LNCaP clone FGC (cell line): ENCODE data around the gene CACNG4.
A peak's percentile ranks its signal among the peaks of the same experiment; 100 is the strongest.

ENCODE experiments used
- DNase-seq: peaks from one replicate; pipeline ENCODE4 v3.0.0-alpha.2; 2011; ENCODE audit warnings: low read depth
- H3K4me3 ChIP-seq: 2 replicates; pipeline ENCODE4 v1.5.1; 2011; ENCODE audit warnings: mild to moderate bottlenecking, low read depth, low read length, control low read depth
- TF ChIP-seq, protein P1 (sequence below): IDR thresholded peaks from 2 replicates; pipeline ENCODE4 v1.5.1; 2012; ENCODE audit warnings: mild to moderate bottlenecking; ENCODE audit not compliant: control insufficient read depth, insufficient read depth; ENCODE audit errors: extremely low read depth

The CACNG4 gene

GRCh38 chr17:66957951-66958579 lies 6.4 kb upstream of the CACNG4 start:
- TF ChIP-seq, protein P1, sequence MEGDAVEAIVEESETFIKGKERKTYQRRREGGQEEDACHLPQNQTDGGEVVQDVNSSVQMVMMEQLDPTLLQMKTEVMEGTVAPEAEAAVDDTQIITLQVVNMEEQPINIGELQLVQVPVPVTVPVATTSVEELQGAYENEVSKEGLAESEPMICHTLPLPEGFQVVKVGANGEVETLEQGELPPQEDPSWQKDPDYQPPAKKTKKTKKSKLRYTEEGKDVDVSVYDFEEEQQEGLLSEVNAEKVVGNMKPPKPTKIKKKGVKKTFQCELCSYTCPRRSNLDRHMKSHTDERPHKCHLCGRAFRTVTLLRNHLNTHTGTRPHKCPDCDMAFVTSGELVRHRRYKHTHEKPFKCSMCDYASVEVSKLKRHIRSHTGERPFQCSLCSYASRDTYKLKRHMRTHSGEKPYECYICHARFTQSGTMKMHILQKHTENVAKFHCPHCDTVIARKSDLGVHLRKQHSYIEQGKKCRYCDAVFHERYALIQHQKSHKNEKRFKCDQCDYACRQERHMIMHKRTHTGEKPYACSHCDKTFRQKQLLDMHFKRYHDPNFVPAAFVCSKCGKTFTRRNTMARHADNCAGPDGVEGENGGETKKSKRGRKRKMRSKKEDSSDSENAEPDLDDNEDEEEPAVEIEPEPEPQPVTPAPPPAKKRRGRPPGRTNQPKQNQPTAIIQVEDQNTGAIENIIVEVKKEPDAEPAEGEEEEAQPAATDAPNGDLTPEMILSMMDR: no peak
- DNase-seq: no peak
- H3K4me3 ChIP-seq: no peak overlapping the region

- no peak for DNase-seq
- TF ChIP-seq, protein P1: no peak
- no peak overlapping the region for H3K4me3 ChIP-seq
Observed at GRCh38 chr17:66959641-66960375, 4.7 kb upstream of the CACNG4 start.

GRCh38 chr17:66960613-66961012 lies 3.9 kb upstream of the CACNG4 start:
- no peak overlapping the region for H3K4me3 ChIP-seq
- TF ChIP-seq, protein P1: no peak
- no peak for DNase-seq

DNA sequence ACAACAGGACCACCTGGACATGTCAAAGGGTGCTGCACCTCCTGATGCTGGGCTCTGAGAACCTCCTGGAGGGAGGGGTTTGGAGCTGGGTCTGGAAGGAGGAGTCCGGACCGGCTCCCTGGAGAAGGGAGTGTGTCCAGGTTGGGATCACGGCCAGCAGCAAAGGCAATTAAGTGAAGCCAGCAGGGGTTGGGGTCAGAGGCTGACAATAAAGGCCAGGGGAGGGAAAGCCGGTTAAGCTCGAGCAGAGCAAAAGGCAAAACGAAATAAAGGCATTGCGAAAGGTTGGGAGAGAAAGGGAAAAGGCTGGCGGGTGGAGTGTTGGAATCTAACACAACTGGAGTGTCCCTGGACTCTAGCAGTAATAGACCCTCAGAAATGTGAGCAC lies 992 bp upstream of the CACNG4 start:
- no peak overlapping the region for H3K4me3 ChIP-seq
- TF ChIP-seq, protein P1: no peak
- peak; percentile 64 for DNase-seq

GRCh38 chr17:66964930-66965800 lies 658 bp downstream of the CACNG4 start:
- peak overlapping the region; percentile 50 for H3K4me3 ChIP-seq
- TF ChIP-seq, protein P1: no peak
- DNase-seq: no peak

DNA sequence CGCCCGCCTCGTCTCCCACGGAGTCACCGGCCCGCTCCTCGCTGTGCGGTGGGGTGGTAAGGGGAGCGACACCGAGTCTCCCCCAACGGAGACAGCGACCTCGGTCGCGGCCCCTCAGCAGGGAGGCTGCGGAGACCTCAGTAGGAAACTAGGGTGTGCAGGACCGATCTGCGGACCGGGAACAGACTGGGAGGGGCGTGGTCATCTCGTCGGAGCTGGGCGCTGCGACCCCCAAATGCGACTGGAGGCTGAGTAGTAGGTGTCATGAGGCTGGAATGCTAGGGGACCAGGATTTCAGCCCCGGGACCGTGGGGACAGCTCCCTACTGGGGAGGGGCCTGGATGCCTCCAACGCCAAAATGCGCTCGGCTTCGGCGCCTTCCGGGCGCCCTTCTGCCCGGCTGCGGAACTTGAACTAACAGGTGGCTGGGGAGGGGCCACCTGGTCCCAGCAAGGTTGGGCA lies 1.3 kb downstream of the CACNG4 start:
- H3K4me3 ChIP-seq: no peak overlapping the region
- TF ChIP-seq, protein P1: no peak
- no peak for DNase-seq
